Measurements from ENCODE around the gene HSPB6. TPM values are rescaled to one million over a fixed set of nuclear protein-coding genes. Genes with fewer than 3 reads are reported as not detected.

Gene HSPB6
- total RNA-seq, 2 donors from 2014 or later = 35.0 to 117 TPM

- 0% methylated on average over 33 to 49 of the region's 53 CpGs for WGBS, 2 donors
- Histone ChIP-seq H3K4me3 (peak within 1 kb of the TSS; percentile 69 to 74), H3K9me3 (no peaks in the 10 kb centered on the region), H3K36me3 (replicated peaks in 1 of 2; ENCODE audit: insufficient read depth in 1 of 2, low read depth in 2 of 2) (peaks cover 0 to 5% of the 10 kb centered on the region in 2 donors), H3K27ac (peak within 1 kb of the TSS; percentile 77 to 94 (median 90)), H3K27me3 (no peaks in the 10 kb centered on the region), H3K4me1 (peaks cover 29% of the 10 kb centered on the region)
- ATAC-seq (peak; percentile 97), DNase-seq (peak; percentile 98 to 99 (median 98))
- intact Hi-C loops (cut with DNase I) = no loop called here
- TF ChIP-seq POLR2A (IDR thresholded peaks at IDR 0.05) (peak; percentile 28 to 87 (median 86)), CTCF (IDR thresholded peaks at IDR 0.05) (no peak)
Measured at GRCh38 chr19:35757749-35758608, 1.1 kb upstream of the HSPB6 start, which contains the start of gene PROSER3. Gene PROSER3, plus strand, starts transcription at chr19:35758176. Its CDS starts 40 bp downstream, at chr19:35758216.

GRCh38 chr19:35757231-35757748 lies 461 bp upstream of the HSPB6 start:
- no peak for TF ChIP-seq CTCF (IDR thresholded peaks at IDR 0.05)
- Histone ChIP-seq H3K9me3 (no peaks in the 10 kb centered on the region), H3K36me3 (replicated peaks in 1 of 2; ENCODE audit: insufficient read depth in 1 of 2, low read depth in 2 of 2) (peaks cover 0 to 9% of the 10 kb centered on the region in 2 donors), H3K4me3 (no peak overlapping the region), H3K27ac (peak overlapping the region; percentile 77 to 94 (median 90)), H3K27me3 (no peaks in the 10 kb centered on the region), H3K4me1 (peaks cover 29% of the 10 kb centered on the region)
- DNase-seq = peak; percentile 59 to 76 (median 70)
- ATAC-seq = peak; percentile 5
- intact Hi-C loops (cut with DNase I) = no loop called here
- 14 to 17% methylated on average over 18 to 19 of the region's 19 CpGs for WGBS, 2 donors

GRCh38 chr19:35755550-35756376 lies 1.1 kb downstream of the HSPB6 start:
- peaks cover 29% of the 10 kb centered on the region for H3K4me1 ChIP-seq

GRCh38 chr19:35755131-35755549 lies 1.7 kb downstream of the HSPB6 start:
- TF ChIP-seq CTCF (IDR thresholded peaks at IDR 0.05) = no peak
- no peak for TF ChIP-seq POLR2A (IDR thresholded peaks at IDR 0.05)
- Histone ChIP-seq H3K27ac (peak overlapping the region in 3 of 4 donors; percentile 19 to 56 (median 22)), H3K4me1 (peaks cover 30% of the 10 kb centered on the region), H3K27me3 (no peaks in the 10 kb centered on the region), H3K9me3 (no peaks in the 10 kb centered on the region), H3K4me3 (no peak overlapping the region), H3K36me3 (replicated peaks in 1 of 2; ENCODE audit: insufficient read depth in 1 of 2, low read depth in 2 of 2) (peaks cover 0 to 7% of the 10 kb centered on the region in 2 donors)
- intact Hi-C loops (cut with DNase I) = no loop called here
- ATAC-seq (no peak), DNase-seq (no peak)
- WGBS, 2 donors = 75 to 83% methylated on average over 17 of the region's 17 CpGs

More at GRCh38 chr19:35755550-35756376, 1.1 kb downstream of the HSPB6 start:
- TF ChIP-seq POLR2A (IDR thresholded peaks at IDR 0.05) = no peak
- TF ChIP-seq CTCF (IDR thresholded peaks at IDR 0.05) = no peak
- no peak for ATAC-seq
- peak; percentile 42 to 57 (median 55) for DNase-seq
- WGBS, 2 donors = 64 to 83% methylated on average over 53 to 71 of the region's 74 CpGs
- Histone ChIP-seq H3K27ac (peak overlapping the region; percentile 42 to 94 (median 84)), H3K36me3 (replicated peaks in 1 of 2; ENCODE audit: insufficient read depth in 1 of 2, low read depth in 2 of 2) (peaks cover 0 to 7% of the 10 kb centered on the region in 2 donors), H3K4me3 (no peak overlapping the region), H3K9me3 (no peaks in the 10 kb centered on the region), H3K27me3 (no peaks in the 10 kb centered on the region)
- intact Hi-C loops (cut with DNase I) = no loop called here
